GM19455 (cell line): ENCODE data around the gene RRAGA.
"Not testable (repeated sequence)": the region's sequence is repeated elsewhere in the genome, so short reads cannot be mapped to it uniquely, and the experiment has no call there.

Source experiments
- ATAC-seq: cut with Tn5 transposase; IDR thresholded peaks from one replicate; pipeline ENCODE4 v1.9.1; 2021; ENCODE audit not compliant: unreplicated experiment

Gene RRAGA, protein sequence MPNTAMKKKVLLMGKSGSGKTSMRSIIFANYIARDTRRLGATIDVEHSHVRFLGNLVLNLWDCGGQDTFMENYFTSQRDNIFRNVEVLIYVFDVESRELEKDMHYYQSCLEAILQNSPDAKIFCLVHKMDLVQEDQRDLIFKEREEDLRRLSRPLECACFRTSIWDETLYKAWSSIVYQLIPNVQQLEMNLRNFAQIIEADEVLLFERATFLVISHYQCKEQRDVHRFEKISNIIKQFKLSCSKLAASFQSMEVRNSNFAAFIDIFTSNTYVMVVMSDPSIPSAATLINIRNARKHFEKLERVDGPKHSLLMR

DNA sequence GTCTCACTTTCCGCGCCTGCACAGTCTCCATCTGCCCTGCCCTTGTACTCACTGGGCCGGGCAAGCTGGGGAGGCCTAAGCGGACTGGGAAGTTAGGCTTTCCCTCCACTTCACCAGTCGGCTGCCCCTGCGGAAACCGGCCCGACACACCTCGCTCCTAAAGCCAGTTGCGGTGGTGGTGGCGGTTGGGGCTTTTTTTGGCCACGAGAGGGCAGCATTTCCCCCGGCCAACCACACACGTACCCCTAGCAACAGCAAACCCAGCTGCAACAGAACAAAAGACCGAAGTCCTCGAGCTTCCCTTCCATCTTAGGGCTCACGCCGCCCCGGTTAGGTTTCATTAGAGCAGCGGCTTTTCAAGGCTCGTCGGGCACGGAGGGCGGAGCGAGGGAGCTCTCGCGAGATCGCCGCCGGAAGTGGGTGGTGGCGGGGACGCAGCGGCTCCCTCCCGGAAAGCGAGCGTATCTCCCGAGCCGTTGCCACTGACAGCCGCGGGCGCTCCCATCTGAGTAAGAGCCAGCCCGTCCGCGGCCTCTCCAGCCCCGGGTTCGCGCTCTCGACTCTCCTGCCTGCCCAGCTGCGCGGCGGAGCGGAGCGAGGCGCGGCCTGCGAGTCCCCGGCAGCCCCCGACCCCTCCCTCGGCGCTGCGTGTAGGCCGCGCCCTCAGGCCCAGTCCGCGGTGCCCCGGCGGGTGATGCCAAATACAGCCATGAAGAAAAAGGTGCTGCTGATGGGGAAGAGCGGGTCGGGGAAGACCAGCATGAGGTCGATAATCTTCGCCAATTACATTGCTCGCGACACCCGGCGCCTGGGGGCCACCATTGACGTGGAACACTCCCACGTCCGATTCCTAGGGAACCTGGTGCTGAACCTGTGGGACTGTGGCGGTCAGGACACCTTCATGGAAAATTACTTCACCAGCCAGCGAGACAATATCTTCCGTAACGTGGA, at the start of gene RRAGA:
Gene RRAGA (plus strand): TSS at position 462 of the 951 bp plus-strand sequence. CDS start 233 bp downstream, at position 695.
- ATAC-seq, result peak; percentile 92

DNA sequence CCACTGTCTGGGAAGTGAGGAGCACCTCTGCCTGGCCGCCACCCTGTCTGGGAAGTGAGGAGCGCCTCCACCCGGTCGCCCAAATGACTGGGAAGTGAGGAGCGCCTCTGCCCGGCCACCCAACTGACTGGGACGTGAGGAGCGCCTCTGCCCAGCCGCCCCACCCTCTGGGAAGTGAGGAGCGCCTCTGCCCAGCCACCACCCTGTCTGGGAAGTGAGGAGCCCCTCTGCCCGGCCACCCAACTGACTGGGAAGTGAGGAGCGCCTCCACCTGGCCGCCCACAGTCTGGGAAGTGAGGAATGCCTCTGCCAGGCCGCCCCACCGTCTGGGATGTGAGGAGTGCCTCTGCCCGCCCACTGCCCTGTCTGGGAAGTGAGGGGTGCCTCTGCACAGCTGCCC, 49.1 kb upstream of the RRAGA start:
- no peak for ATAC-seq

DNA sequence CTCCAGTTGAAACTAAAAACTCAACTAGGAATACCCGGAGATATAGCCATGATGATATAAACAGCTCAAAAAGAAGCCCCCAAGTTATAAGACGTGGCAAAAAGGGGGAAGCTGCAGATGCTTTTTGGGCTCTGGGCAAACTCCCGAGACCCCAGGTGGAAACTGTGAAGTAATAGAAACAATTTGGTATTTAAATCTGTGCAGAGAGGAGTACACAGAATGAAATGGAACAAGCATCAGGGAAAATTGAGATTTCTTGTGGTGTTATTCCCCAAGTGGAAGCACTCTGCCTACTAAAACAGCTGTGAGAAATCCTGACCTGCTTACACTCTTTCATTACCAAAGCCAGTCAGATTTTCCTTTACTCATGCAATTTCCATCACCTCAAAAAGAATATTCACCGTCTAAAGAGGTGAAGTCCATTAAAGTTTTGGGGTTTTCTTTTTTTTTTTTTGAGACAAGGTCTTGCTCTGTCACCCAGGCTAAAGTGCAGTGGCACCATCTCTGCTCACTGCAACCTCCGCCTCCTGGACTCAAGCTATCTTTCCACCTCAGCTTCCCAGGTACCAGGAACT, 39.7 kb upstream of the RRAGA start:
- no peak for ATAC-seq

DNA sequence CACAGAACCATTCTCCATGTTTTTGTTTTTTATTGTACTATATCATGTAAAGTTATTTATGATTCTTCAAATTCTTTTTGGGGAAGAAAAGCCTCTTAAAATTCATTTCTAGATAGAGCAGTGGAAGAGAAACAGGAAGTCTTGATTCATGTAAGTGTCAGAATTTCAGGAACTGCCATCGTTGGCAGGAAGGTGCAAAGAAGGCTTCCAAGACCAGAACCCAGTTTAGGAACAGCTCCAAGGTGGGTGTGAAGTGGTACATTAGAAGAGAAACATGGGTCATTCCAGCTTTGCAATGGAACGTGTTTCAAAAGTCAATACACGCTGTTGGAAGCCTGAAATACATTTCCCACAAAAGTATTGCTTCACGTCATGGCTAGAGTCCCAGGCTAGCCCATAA, 31.0 kb upstream of the RRAGA start:
- no peak for ATAC-seq

DNA sequence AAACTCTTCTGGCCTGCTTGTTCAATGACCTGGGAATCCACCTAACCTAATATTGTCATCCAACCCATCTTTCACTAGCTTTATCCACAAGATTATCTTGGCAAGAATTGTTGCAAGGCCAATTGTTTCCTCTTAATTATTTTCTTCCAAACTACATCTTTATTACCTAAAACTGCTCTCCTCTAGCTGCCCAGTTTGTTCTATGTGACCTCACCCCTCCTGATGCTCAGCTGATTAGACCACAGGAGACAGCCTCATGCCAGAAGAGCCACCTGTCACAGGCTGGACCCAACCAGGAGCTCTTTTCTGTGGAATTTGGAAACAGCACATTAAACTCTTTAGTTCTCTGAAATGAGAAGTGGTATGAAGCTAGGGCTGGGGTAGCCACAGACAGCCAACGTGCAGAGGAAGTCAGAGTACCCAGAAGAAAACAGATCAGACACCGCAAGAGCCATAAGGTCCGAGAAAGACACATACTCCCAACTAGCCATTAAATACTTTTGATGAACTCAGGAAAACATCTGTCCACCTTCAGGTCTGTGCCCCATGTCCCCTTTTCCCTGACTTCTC, 28.3 kb upstream of the RRAGA start:
- no peak for ATAC-seq

DNA sequence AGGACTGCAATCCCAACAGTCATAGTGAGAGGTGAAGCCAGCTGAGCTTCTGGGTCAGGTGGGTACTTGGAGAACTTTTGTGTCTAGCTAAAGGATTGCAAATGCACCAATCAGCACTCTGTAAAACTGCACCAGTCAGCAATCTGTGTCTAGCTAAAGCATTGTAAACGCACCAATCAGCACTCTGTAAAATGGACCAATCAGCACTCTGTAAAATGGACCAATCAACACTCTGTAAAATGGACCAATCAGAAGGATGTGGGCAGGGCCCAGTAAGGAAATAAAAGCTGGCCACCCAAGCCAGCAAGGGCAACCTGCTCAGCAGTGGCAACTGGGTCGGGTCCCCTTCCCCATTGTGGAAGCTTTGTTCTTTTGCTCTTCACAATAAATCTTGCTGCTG, 27.6 kb upstream of the RRAGA start:
- not testable (repeated sequence) for ATAC-seq

DNA sequence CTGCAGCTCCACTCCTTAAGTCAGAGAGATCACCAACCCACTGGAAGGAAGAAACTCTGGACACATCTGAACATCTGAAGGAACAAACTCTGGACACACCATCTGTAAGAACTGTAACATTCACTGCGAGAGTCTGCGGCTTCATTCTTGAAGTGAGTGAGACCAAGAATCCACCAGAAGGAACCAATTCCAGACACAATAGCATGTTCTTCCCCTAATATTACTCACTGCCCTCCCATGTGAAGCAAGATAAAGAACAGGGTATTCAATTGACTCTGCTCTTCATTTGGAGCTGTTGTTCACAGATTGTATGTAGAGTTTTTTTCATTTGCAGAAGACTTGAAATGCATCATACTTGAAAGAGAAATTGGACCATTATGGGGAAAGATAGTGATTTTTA, 27.0 kb upstream of the RRAGA start:
- ATAC-seq, result no peak

DNA sequence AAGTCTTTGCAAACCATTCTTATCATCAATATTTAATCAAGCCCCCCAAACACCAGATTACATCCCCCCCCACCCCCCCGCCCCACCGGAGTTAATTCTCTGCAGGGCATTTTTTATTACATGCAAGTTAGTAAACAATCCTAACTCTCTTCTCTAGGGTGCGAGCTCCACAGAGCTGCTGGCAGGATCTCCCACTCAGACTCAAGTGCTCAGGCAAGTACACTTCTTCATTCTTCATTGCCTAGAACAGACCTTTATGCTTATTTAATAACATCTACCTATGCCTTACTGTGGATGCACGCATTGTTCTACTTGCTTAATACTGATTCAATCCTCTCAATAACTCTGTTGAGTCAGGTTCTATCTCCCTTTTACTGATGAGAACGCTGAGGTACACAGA, 26.1 kb upstream of the RRAGA start:
- no peak for ATAC-seq

DNA sequence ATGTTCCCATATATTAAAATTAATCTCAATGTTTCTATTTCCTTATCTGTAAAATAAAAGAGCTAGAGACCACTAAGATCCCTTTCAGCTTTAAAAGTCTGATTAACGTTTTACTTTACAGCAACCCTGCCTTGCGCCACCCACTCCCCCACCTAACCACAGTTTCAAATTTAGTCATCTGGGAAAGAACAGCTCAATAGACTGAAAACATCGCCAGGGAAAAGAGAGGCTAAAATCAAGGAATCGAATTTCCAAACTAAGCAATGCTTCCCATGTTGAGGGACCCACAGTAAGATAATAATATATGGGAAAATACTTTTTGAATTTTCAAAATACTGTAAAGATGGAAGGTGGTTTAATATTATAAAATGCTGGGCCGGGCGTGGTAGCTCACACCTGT, 22.9 kb upstream of the RRAGA start:
- ATAC-seq, result no peak

DNA sequence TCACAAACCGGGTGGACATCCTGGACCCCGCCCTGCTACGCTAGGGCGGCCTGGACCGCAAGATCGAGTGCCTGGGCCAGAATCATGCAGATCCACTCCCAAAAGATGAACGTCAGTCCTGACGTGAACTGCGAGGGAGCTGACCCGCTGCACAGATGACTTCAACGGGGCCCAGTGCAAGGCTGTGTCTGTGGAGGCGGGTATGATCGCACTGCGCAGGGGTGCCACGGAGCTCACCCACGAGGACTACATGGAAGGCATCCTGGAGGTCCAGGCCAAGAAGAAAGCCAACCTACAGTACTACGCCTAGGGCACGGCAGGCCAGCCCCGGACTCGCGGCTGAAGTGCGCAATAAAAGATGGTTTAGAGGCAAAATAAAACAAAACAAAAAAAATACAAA, 21.4 kb upstream of the RRAGA start:
- no peak for ATAC-seq

DNA sequence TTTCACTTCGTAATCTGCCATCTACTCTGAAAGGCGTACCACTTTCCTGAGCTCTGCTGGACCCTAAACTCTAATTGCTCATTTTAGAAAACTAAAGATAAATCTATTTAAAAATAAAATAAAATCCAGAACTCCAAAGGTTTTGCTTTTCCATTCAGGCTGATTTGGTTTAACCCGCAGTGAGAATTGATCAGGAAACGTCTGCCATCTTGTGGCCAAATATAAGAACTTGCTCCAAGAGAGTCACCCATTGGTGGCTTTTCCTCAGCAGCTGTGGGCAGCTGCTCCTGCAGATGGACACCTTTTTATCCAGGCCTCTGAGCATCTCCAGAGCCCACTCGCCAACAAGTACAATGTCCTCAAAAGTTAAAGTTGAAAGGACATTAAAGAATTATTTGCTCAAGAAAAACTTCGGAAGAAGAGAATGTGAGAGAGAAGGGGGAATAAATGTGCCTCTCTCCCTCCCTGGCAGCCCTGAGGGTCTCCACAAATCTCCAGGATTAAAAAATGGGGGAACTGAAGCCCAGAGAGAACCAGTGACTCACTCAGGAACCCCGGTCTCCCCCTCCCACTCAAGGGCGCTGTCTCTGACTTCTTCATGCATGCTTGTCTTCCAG, 20.3 kb upstream of the RRAGA start:
- ATAC-seq, result no peak

DNA sequence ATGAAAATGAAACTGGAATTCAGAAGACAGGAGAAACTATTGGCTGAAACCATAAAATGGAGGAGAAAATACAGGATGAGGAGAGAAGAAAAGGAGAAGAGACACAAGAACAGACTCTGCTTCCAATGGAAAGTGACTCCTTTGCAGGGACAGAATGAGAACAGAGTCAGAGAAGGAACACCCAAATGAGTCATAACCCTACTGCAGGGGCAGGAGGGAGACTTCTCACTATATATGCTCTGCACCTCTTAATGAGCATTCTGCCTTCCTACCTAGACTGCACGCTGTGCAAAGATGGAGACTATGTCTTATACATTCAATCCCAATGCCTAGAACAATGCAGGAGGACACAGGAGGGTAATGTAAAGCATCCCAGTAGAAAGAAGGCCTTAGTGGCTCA, 18.3 kb upstream of the RRAGA start:
- peak; percentile 65 for ATAC-seq

DNA sequence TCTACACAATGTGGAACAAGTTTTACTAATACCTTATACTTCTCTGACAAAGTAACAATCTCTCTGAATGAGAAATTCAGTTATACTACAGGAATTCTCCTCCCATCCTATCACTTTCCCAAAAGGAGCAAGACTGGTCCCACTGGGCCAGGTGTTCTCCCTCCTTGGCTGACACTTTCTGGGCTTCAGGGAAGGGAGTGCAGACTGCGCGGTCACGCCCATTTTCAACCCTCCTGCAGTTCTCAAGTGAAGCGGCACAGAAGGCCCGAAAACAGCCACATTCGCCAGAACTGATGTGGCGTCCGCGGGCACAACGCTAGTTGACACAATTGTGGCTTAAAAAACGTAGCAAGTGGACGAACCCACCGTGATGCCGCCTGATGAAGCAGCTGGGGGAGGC, 16.8 kb upstream of the RRAGA start:
- no peak for ATAC-seq

DNA sequence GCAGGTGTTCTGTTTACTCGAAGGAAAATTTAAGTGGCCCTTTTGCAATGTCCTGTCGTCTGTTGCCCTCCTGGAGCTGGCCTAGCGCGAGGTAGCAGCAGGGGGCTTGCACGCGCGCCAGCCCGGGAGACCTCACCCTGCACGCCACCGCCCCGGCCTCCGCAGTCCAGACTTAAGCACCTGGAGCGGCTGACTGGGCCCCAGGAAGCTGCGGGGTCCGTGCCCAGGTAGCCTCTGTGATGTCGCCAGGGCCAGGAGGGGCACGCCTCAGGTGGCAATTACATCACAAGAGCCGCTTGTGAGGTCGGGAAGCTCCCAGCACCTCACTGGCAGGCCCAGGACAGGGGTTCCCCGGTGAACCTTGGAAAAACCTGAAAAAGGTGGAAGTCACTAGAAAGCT, 16.2 kb upstream of the RRAGA start, which contains the start of gene SAXO1:
Gene SAXO1 (minus strand): TSS at position 195 of the 400 bp plus-strand sequence. CDS start 301 bp downstream, outside the sequence.
- no peak for ATAC-seq

DNA sequence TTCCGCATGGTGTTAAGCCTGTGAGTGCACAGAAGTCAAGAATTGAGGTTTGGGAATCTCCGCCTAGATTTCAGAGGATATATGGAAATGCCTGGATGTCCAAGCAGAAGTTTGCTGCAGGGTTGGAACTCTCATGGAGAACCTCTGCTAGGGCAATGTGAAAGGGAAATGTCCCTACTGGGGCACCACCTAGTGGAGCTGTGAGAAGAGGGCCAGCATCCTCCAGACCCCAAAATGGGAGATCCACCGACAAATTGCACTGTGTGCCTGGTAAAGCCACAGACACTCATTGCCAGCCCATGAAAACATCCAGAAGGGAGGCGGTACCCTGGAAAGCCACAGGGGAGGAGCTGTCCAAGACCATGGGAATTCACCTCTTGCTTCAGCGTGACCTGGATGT, 12.6 kb upstream of the RRAGA start:
- no peak for ATAC-seq

DNA sequence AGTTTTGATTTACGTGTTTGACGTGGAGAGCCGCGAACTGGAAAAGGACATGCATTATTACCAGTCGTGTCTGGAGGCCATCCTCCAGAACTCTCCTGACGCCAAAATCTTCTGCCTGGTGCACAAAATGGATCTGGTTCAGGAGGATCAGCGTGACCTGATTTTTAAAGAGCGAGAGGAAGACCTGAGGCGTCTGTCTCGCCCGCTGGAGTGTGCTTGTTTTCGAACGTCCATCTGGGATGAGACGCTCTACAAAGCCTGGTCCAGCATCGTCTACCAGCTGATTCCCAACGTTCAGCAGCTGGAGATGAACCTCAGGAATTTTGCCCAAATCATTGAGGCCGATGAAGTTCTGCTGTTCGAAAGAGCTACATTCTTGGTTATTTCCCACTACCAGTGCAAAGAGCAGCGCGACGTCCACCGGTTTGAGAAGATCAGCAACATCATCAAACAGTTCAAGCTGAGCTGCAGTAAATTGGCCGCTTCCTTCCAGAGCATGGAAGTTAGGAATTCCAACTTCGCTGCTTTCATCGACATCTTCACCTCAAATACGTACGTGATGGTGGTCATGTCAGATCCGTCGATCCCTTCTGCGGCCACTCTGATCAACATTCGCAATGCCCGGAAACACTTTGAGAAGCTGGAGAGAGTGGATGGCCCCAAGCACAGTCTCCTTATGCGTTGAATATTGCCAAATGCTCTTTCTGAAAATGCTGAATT, 850 bp downstream of the RRAGA start:
- no peak for ATAC-seq

DNA sequence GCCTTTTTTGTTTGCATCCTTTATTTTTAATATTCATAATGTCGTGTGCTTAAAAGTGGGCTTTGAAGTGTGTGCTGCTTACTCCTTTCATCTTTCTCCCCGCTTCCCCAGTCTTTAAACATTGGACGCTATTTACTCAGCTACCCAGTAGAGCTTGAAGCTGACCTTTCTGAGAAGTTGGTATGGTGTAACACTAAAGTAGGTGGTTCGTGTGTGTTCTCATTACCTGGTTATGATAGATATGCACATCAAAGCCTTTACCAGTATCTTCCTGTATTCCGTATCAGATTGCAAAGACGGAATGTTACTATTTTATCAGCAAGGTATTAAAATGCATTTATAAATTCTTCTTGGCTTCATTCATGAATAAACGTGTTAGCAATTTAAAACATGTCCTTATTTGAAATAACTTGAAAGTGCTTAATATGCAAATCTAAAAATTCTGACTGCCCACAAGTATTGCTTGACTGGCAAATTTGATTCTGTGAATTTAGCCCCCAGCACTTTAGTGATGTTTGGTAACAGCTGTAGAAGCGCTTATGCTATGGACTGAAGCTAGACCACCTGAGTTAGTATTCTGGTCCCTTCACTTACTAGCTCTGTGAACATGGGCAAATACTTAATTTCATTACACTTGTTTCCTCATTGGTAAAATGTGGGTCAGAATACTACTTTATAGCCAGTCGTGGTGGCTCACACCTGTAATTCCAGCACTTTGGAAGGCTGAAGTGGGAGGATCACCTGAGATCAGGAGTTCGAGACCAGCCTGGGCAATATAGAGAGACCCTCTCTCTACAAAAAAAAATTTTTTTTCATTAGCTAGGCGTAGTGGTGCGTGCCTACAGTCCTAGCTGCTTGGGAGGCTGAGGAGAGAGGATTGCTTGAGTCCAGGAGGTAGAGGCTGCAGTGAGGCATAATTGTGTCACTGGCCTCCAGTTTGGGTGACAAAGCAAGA, 1.7 kb downstream of the RRAGA start:
- ATAC-seq, result no peak

DNA sequence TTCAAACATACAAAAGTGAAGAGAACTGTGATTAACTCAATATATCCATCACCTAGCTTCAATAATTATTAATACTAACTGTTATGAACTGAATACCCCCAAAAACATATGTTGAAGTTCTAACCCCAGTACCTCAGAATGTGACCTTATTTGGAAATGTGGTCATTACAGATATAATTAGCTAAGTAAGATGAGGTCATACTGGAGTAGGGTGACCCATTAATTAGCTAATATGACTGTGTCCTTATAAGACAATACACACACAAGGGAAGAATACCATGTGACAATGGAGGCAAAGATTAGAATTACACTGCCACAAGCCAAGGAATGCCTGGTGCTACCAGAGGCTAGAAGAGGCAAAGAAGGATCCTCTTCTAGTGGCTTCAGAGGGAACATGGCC, 7.8 kb downstream of the RRAGA start:
- ATAC-seq, result no peak

DNA sequence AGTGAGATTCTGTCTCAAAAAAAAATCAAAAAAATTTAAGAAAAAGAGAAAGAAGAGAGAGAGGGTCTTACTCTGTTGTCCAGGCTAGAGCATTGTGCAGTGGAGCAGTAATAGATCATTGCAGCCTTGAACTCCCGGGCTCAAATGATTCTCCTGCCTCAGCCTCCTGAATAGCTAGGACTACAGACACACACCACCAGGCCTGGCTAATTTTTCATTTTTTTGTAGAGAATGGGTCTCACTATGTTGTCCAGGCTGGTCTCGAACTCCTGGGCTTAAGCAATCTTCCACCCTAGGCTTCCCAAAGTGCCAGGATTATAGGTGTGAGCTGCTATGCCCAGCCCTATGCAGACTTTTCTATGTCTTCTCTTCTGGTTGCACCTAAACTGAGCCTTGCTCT, 25.0 kb downstream of the RRAGA start:
- ATAC-seq, result no peak
